MM.1S (cell line): ENCODE data around the gene RPS18.
"Not testable (repeated sequence)": the region's sequence is repeated elsewhere in the genome, so short reads cannot be mapped to it uniquely, and the experiment has no call there.

ENCODE experiments used
- EZH2 ChIP-seq: fragments of 300-600 bp; sonication (generic); optimal IDR thresholded peaks from 2 replicates; pipeline ENCODE3; 2017; ENCODE audit warnings: low read depth, mild to moderate bottlenecking, antibody characterized with exemption, low read length, mixed read lengths
- EZH2phosphoT487 ChIP-seq: fragments of 300-600 bp; sonication (generic); IDR thresholded peaks from 2 replicates; pipeline ENCODE4 v1.6.1; 2018; ENCODE audit warnings: antibody characterized with exemption, low read length
- TF ChIP-seq, protein P1 (sequence below): fragments of 300-600 bp; sonication (generic); IDR thresholded peaks from 2 replicates; pipeline ENCODE4 v1.5.1; 2016; ENCODE audit warnings: antibody characterized with exemption, low read length, mixed read lengths

DNA sequence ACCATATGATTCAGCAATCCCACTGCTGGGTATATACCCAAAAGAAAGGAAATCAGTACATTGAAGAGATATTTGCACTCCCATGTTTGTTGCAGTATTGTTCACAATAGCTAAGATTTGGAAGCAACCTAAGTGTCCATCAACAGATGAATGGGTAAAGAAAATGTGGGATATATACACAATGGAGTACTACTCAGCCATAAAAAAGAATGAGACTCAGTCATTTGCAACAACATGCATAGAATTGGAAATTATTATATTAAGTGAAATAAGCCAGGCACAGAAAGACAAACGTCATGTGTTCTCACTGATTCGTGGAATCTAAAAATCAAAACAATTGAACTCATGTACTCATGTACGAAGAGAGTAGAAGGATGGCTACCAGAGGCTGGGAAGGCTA is 9.4 kb upstream of the RPS18 start:
- TF ChIP-seq, protein P1, sequence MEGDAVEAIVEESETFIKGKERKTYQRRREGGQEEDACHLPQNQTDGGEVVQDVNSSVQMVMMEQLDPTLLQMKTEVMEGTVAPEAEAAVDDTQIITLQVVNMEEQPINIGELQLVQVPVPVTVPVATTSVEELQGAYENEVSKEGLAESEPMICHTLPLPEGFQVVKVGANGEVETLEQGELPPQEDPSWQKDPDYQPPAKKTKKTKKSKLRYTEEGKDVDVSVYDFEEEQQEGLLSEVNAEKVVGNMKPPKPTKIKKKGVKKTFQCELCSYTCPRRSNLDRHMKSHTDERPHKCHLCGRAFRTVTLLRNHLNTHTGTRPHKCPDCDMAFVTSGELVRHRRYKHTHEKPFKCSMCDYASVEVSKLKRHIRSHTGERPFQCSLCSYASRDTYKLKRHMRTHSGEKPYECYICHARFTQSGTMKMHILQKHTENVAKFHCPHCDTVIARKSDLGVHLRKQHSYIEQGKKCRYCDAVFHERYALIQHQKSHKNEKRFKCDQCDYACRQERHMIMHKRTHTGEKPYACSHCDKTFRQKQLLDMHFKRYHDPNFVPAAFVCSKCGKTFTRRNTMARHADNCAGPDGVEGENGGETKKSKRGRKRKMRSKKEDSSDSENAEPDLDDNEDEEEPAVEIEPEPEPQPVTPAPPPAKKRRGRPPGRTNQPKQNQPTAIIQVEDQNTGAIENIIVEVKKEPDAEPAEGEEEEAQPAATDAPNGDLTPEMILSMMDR, result not testable (repeated sequence)
- TF ChIP-seq EZH2, EZH2phosphoT487: not testable (repeated sequence)
